PC-3 (cell line): ENCODE measurements around the gene TCP10L. TPM values are rescaled to one million over a fixed set of nuclear protein-coding genes. Genes with fewer than 3 reads are reported as not detected.

Source experiments
- ATAC-seq: fragments of 200-7000 bp; cut with Tn5 transposase; 2 replicates; pipeline ENCODE4 v1.9.1; 2020; ENCODE audit warnings: mild to moderate bottlenecking, moderate library complexity
- BruUV-seq: library from RNA; stranded (reverse); fragments of 400-500 nt; replicated peaks from 2 replicates; lab custom pipeline; 2021; lab: Mats Ljungman, UMichigan
- CTCF ChIA-PET: fragments of 300-600 bp; sonication (Branson Sonifier 250); formaldehyde crosslinking; loops from one replicate; lab custom pipeline; 2022; ENCODE audit warnings: antibody characterized with exemption; lab: Charles Lee
- POLR2A ChIA-PET: fragments of 300-600 bp; sonication (Branson Sonifier 250); formaldehyde crosslinking; loops from one replicate; lab custom pipeline; 2022; ENCODE audit warnings: antibody characterized with exemption; ENCODE audit not compliant: unreplicated experiment; lab: Charles Lee
- DNase-seq: peaks from one replicate; pipeline ENCODE4 v3.0.0-alpha.2; 2015
- H2AFZ ChIP-seq: fragments of 300-600 bp; sonication (generic); 2 replicates; pipeline ENCODE4 v1.6.0; 2016; ENCODE audit warnings: antibody characterized with exemption, low read length
- H3F3A ChIP-seq: fragments of 300-600 bp; sonication (generic); one replicate; pipeline ENCODE4 v1.6.0; 2017; ENCODE audit warnings: antibody characterized with exemption, low read length, control low read depth, mild to moderate bottlenecking; ENCODE audit not compliant: unreplicated experiment
- H3K27ac ChIP-seq: fragments of 300-600 bp; sonication (generic); 2 replicates; pipeline ENCODE4 v1.5.1; 2016; ENCODE audit warnings: mild to moderate bottlenecking, low read length
- H3K27me3 ChIP-seq: fragments of 300-600 bp; sonication (generic); 2 replicates; pipeline ENCODE4 v1.6.1; 2016; ENCODE audit warnings: low read length, mixed read lengths
- H3K36me3 ChIP-seq: fragments of 300-600 bp; sonication (generic); 2 replicates; pipeline ENCODE4 v1.6.1; 2016; ENCODE audit warnings: low read depth, mixed run types, low read length, mixed read lengths
- H3K4me1 ChIP-seq: fragments of 300-600 bp; sonication (generic); 2 replicates; pipeline ENCODE4 v1.5.1; 2016; ENCODE audit warnings: low read length; ENCODE audit not compliant: insufficient read depth
- H3K4me2 ChIP-seq: fragments of 300-600 bp; sonication (generic); 2 replicates; pipeline ENCODE4 v1.6.0; 2016; ENCODE audit warnings: low read length
- H3K4me3 ChIP-seq: fragments of 300-600 bp; sonication (generic); 2 replicates; pipeline ENCODE4 v1.5.1; 2016; ENCODE audit warnings: mild to moderate bottlenecking, low read length, mixed read lengths
- H3K79me2 ChIP-seq: fragments of 300-600 bp; sonication (generic); 2 replicates; pipeline ENCODE4 v1.6.1; 2017; ENCODE audit warnings: low read length, mixed read lengths
- H3K9ac ChIP-seq: fragments of 300-600 bp; sonication (generic); 2 replicates; pipeline ENCODE4 v1.6.0; 2016; ENCODE audit warnings: mild to moderate bottlenecking, low read length
- H3K9me2 ChIP-seq: fragments of 300-600 bp; sonication (generic); replicated peaks from 2 replicates; pipeline ENCODE4 v1.6.1; 2016; ENCODE audit warnings: mixed run types, low read length, mixed read lengths
- H3K9me3 ChIP-seq: fragments of 300-600 bp; sonication (generic); 2 replicates; pipeline ENCODE4 v1.6.1; 2016; ENCODE audit warnings: low read length, mixed read lengths
- H4K20me1 ChIP-seq: fragments of 300-600 bp; sonication (generic); 2 replicates; pipeline ENCODE4 v1.6.1; 2016; ENCODE audit warnings: low read length, mixed read lengths
- CTCF ChIP-seq: fragments of 300-600 bp; sonication (generic); conservative IDR thresholded peaks from 2 replicates; pipeline ENCODE4 v1.5.1; 2017; ENCODE audit warnings: antibody characterized with exemption, low read depth, mild to moderate bottlenecking, low read length
- EZH2 ChIP-seq: fragments of 300-600 bp; sonication (generic); IDR thresholded peaks from one replicate; pipeline ENCODE4 v1.6.1; 2017; ENCODE audit warnings: antibody characterized with exemption, mild to moderate bottlenecking, low read length; ENCODE audit not compliant: unreplicated experiment
- EZH2phosphoT487 ChIP-seq: fragments of 300-600 bp; sonication (generic); IDR thresholded peaks from 2 replicates; pipeline ENCODE4 v1.6.1; 2018; ENCODE audit warnings: mild to moderate bottlenecking, antibody characterized with exemption, low read length, borderline replicate concordance
- intact Hi-C: fragments of 100-400 bp; cut with micrococcal nuclease; formaldehyde crosslinking; loops from 2 replicates; pipeline ENCODE4 v1.9.0; 2023
- total RNA-seq: library from RNA; depleted of rRNA; stranded (reverse); fragments of >200 nt; gene quantifications from 2 replicates; pipeline ENCODE4 v1.2.3, GENCODE V29; 2014

The TCP10L gene
- total RNA-seq, 1 experiment from 2014 or later, result 2.1 TPM

DNA sequence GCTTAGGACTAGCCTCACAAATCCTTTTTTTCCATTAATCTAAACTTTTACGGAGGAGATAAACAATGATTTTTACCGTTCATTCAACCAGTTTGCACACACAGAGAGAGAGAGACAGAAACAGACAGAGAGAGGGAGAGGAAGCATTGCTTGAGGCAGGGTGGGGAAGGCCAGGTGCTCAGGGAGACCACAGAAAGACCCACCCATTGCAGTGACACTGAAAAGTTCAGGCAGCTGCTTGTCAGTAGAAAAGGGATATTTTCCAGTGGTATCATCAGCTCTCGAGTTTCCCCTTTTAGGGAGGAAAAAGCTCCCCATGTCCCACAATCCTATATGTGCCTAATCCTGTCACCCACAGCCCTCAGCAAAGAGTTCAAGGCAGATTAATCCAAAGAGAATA lies 27.2 kb downstream of the TCP10L start:
- no peak overlapping the region for H2AFZ ChIP-seq
- no peak overlapping the region for H3K4me2 ChIP-seq
- no peaks in the 10 kb centered on the region for H3K79me2 ChIP-seq
- BruUV-seq, result no TSS peak
- no peak overlapping the region for H3K9ac ChIP-seq
- POLR2A ChIA-PET, result no interaction called here
- no peak for TF ChIP-seq CTCF
- no peak for TF ChIP-seq EZH2
- TF ChIP-seq EZH2phosphoT487, result no peak
- DNase-seq (no peak), ATAC-seq (no peak)
- CTCF ChIA-PET, result no interaction called here
- no peaks in the 10 kb centered on the region for H3F3A ChIP-seq
- no peaks in the 10 kb centered on the region for H3K27me3 ChIP-seq
- H3K4me1 ChIP-seq, result no peaks in the 10 kb centered on the region
- no peaks in the 10 kb centered on the region for H4K20me1 ChIP-seq
- no peak overlapping the region for H3K4me3 ChIP-seq
- no peaks in the 10 kb centered on the region for H3K36me3 ChIP-seq
- no peaks in the 10 kb centered on the region for H3K9me2 ChIP-seq
- intact Hi-C loops, result no loop called here
- no peak overlapping the region for H3K27ac ChIP-seq
- no peaks in the 10 kb centered on the region for H3K9me3 ChIP-seq

DNA sequence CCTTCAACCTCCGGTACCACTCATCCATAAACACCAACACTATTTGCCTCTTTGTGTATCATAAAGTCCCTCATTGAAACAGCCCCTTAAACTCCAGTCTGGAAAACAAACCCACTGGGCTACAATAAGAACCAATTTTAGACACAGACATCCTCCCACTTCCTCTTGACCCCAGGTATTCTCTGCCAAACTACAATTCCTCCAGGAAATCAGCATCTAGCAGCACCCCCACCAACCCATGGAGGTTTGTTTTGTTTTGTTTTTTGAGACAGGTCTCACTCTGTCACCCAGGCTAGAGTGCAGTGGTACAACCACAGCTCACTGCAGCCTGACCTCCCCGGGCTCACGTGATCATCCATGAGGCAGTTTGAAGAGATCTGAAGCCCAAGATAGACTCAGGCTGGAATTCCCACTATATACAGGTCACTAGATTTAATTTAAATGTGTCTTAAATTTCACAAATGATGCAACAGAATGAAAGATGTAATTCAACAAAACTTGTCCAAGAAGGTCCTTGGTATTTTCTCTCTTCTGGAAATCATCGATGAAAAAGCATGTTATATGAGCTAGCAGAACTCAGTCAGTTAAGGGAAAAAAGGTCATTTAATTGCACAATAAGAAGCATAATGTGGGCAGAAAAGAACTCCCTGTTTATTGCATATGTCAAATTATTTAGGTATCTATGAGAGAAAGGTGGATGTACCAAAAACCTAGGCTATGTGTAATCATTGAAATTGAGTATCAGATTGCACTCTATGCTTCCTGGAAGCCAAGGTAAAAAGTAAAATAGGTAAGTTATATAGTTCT lies 30.3 kb downstream of the TCP10L start:
- Histone ChIP-seq H3K9me3 (no peaks in the 10 kb centered on the region), H4K20me1 (no peaks in the 10 kb centered on the region), H3F3A (no peaks in the 10 kb centered on the region), H3K4me2 (no peak overlapping the region), H3K9me2 (no peaks in the 10 kb centered on the region), H2AFZ (no peak overlapping the region), H3K4me1 (no peaks in the 10 kb centered on the region), H3K27ac (no peak overlapping the region), H3K4me3 (no peak overlapping the region), H3K9ac (no peak overlapping the region), H3K27me3 (no peaks in the 10 kb centered on the region), H3K36me3 (no peaks in the 10 kb centered on the region), H3K79me2 (no peaks in the 10 kb centered on the region)
- no TSS peak for BruUV-seq
- no peak for DNase-seq
- TF ChIP-seq CTCF (no peak), EZH2 (no peak), EZH2phosphoT487 (no peak)
- CTCF ChIA-PET, result no interaction called here
- POLR2A ChIA-PET, result no interaction called here
- no peak for ATAC-seq
- intact Hi-C loops, result no loop called here

GRCh38 chr21:32549886-32550285 lies 35.4 kb downstream of the TCP10L start:
- ChIA-PET POLR2A (no interaction called here), CTCF (no interaction called here)
- Histone ChIP-seq H2AFZ (no peak overlapping the region), H3K9ac (no peak overlapping the region), H3F3A (no peaks in the 10 kb centered on the region), H3K79me2 (no peaks in the 10 kb centered on the region), H4K20me1 (no peaks in the 10 kb centered on the region), H3K27me3 (no peaks in the 10 kb centered on the region), H3K4me3 (no peak overlapping the region), H3K4me1 (peaks cover 12% of the 10 kb centered on the region; the same call in 1 of the 2 replicates), H3K36me3 (no peaks in the 10 kb centered on the region), H3K9me3 (no peaks in the 10 kb centered on the region), H3K9me2 (no peaks in the 10 kb centered on the region), H3K27ac (no peak overlapping the region), H3K4me2 (no peak overlapping the region)
- intact Hi-C loops, result no loop called here
- BruUV-seq, result no TSS peak
- TF ChIP-seq CTCF (no peak), EZH2 (no peak), EZH2phosphoT487 (no peak)
- DNase-seq, result no peak
- ATAC-seq, result no peak
